ENCODE results near the gene NUBP1. TPM values are rescaled to one million over a fixed set of nuclear protein-coding genes. Genes with fewer than 3 reads are reported as not detected.
A peak's percentile ranks its signal among the peaks of the same experiment; 100 is the strongest.

NUBP1 gene
- polyA plus RNA-seq, 3 donors: 52.8 to 56.6 (median 54.3) TPM

- H3K27ac Mint-ChIP-seq: no peak overlapping the region
- no peak overlapping the region for H3K4me2 ChIP-seq (replicated peaks; ENCODE audit: extremely low read depth, low read length, poor library complexity, severe bottlenecking)
- intact Hi-C loops (cut with micrococcal nuclease): no loop called here
Measured at GRCh38 chr16:10699756-10700155, 43.9 kb upstream of the NUBP1 start.

GRCh38 chr16:10708969-10709368 is 34.7 kb upstream of the NUBP1 start:
- H3K27ac Mint-ChIP-seq: peak overlapping the region in 1 of 7 donors; percentile 50
- no peak overlapping the region for H3K4me2 ChIP-seq (replicated peaks; ENCODE audit: extremely low read depth, low read length, poor library complexity, severe bottlenecking)
- no peaks in the 10 kb centered on the region for H3K79me2 ChIP-seq (ENCODE audit: insufficient read depth, low read length)
- H3K4me1 ChIP-seq (ENCODE audit: control insufficient read depth in 1 of 2, insufficient read depth in 2 of 2, low read length in 2 of 2): no peaks in the 10 kb centered on the region
- no peaks in the 10 kb centered on the region for H3K36me3 Mint-ChIP-seq
- WGBS (ENCODE audit: insufficient coverage): no CpG with 5 or more reads among the region's 4 CpGs
- H2AFZ ChIP-seq (ENCODE audit: insufficient read depth, low read depth, low read length, poor library complexity, severe bottlenecking): no peak overlapping the region
- no peak for DNase-seq
- H3K9ac ChIP-seq (ENCODE audit: insufficient read depth, low read length, poor library complexity, severe bottlenecking): no peak overlapping the region
- peaks cover 0 to 2% of the 10 kb centered on the region in 2 donors for H3K27me3 ChIP-seq (ENCODE audit: control insufficient read depth in 2 of 2, insufficient read depth in 2 of 2, low read length in 2 of 2)
- peaks cover 0 to 11% (median 3%) of the 10 kb centered on the region in 7 donors for H3K9me3 Mint-ChIP-seq
- peaks cover 0 to 4% (median 2%) of the 10 kb centered on the region in 3 donors for H3K27me3 Mint-ChIP-seq (ENCODE audit: low read depth in 3 of 3)
- TF ChIP-seq CTCF (IDR thresholded peaks at IDR 0.05): no peak
- peaks cover 0 to 18% of the 10 kb centered on the region in 2 donors for H3K9me3 ChIP-seq (replicated peaks in 1 of 2; ENCODE audit: control insufficient read depth in 1 of 2, insufficient read depth in 1 of 2, low read length in 2 of 2)
- intact Hi-C loops (cut with micrococcal nuclease): no loop called here
- no peak overlapping the region for H3K4me3 ChIP-seq (replicated peaks in 1 of 3; ENCODE audit: low read depth in 2 of 3, low read length in 3 of 3)
- no peaks in the 10 kb centered on the region for H3K36me3 ChIP-seq (replicated peaks in 1 of 2; ENCODE audit: control insufficient read depth in 1 of 2, insufficient read depth in 2 of 2, low read length in 2 of 2)
- no peak overlapping the region for H3K27ac ChIP-seq (ENCODE audit: low read depth in 1 of 2, low read length in 2 of 2)
- H3K4me1 Mint-ChIP-seq: no peaks in the 10 kb centered on the region
- H3K4me3 Mint-ChIP-seq: no peak overlapping the region
- no peaks in the 10 kb centered on the region for H4K20me1 ChIP-seq (ENCODE audit: insufficient read depth, low read length)

More at GRCh38 chr16:10699756-10700155, 43.9 kb upstream of the NUBP1 start:
- TF ChIP-seq CTCF (IDR thresholded peaks at IDR 0.05): no peak
- peaks cover 0 to 24% of the 10 kb centered on the region in 2 donors for H3K9me3 ChIP-seq (replicated peaks in 1 of 2; ENCODE audit: control insufficient read depth in 1 of 2, insufficient read depth in 1 of 2, low read length in 2 of 2)
- Mint-ChIP-seq H3K27me3 (ENCODE audit: low read depth in 3 of 3) (no peaks in the 10 kb centered on the region), H3K9me3 (peaks cover 0 to 2% (median 0%) of the 10 kb centered on the region in 7 donors), H3K36me3 (no peaks in the 10 kb centered on the region), H3K4me3 (no peak overlapping the region), H3K4me1 (no peaks in the 10 kb centered on the region)
- no peaks in the 10 kb centered on the region for H4K20me1 ChIP-seq (ENCODE audit: insufficient read depth, low read length)
- no peak overlapping the region for H3K27ac ChIP-seq (ENCODE audit: low read depth in 1 of 2, low read length in 2 of 2)
- DNase-seq: no peak
- H3K9ac ChIP-seq (ENCODE audit: insufficient read depth, low read length, poor library complexity, severe bottlenecking): no peak overlapping the region
- no peaks in the 10 kb centered on the region for H3K4me1 ChIP-seq (ENCODE audit: control insufficient read depth in 1 of 2, insufficient read depth in 2 of 2, low read length in 2 of 2)
- no peaks in the 10 kb centered on the region for H3K36me3 ChIP-seq (replicated peaks in 1 of 2; ENCODE audit: control insufficient read depth in 1 of 2, insufficient read depth in 2 of 2, low read length in 2 of 2)
- no CpG with 5 or more reads among the region's 1 CpG for WGBS (ENCODE audit: insufficient coverage)
- no peak overlapping the region for H2AFZ ChIP-seq (ENCODE audit: insufficient read depth, low read depth, low read length, poor library complexity, severe bottlenecking)
- no peak overlapping the region for H3K4me3 ChIP-seq (replicated peaks in 1 of 3; ENCODE audit: low read depth in 2 of 3, low read length in 3 of 3)
- no peaks in the 10 kb centered on the region for H3K79me2 ChIP-seq (ENCODE audit: insufficient read depth, low read length)
- no peaks in the 10 kb centered on the region for H3K27me3 ChIP-seq (ENCODE audit: control insufficient read depth in 2 of 2, insufficient read depth in 2 of 2, low read length in 2 of 2)
